K562 (cell line): Measurements from ENCODE around the gene PRTFDC1. TPM values are rescaled to one million over a fixed set of nuclear protein-coding genes. Genes with fewer than 3 reads are reported as not detected.
A peak's percentile ranks its signal among the peaks of the same experiment; 100 is the strongest.

Source experiments
- CBX3 ChIP-seq, 2 experiments: IDR thresholded peaks; 1 replicate in 1 of 2; 2 replicates in 1 of 2; pipeline ENCODE4 v1.6.1; 2012; ENCODE audit warnings: inconsistent platforms in 2 of 2, low read length in 2 of 2, borderline replicate concordance in 1 of 2, control low read depth in 1 of 2
- ETV6 ChIP-seq, 3 experiments: fragments of 150-350 bp in 1 of 3; sonication (generic) in 1 of 3; formaldehyde crosslinking in 1 of 3; IDR thresholded peaks; 2 replicates each; pipeline versions ENCODE4 v1.6.1 to v1.8.0; 2014 to 2022; ENCODE audit warnings: borderline replicate concordance in 2 of 3, low read depth in 2 of 3, antibody characterized with exemption in 1 of 3, low read length in 1 of 3, mild to moderate bottlenecking in 1 of 3, missing genetic modification reagents in 1 of 3
- NFRKB ChIP-seq: fragments of 450-650 bp; IDR thresholded peaks from 2 replicates; pipeline ENCODE4 v1.6.1; 2016; ENCODE audit warnings: low read depth
- NFXL1 ChIP-seq: fragments of 450-650 bp; formaldehyde crosslinking; IDR thresholded peaks from 2 replicates; pipeline ENCODE4 v1.4.0; 2021; ENCODE audit warnings: mild to moderate bottlenecking
- NR2C2 ChIP-seq, 2 experiments: fragments of 200-800 bp in 1 of 2; sonication (Bioruptor generic) in 1 of 2; sonication (generic) in 1 of 2; formaldehyde crosslinking in 1 of 2; IDR thresholded peaks; 2 replicates each; pipeline versions ENCODE4 v1.6.1 to v1.8.0; 2016 to 2022; ENCODE audit warnings: mild to moderate bottlenecking in 1 of 2, missing compliant biosample characterization in 1 of 2, missing genetic modification characterization in 1 of 2, missing genetic modification reagents in 1 of 2
- SMARCA4 ChIP-seq: fragments of 450-650 bp; IDR thresholded peaks from 2 replicates; pipeline ENCODE4 v1.6.1; 2016
- YY1 ChIP-seq, 3 experiments: IDR thresholded peaks; 2 replicates each; pipeline ENCODE4 v1.6.1; 2011; ENCODE audit warnings: low read length in 2 of 3, mild to moderate bottlenecking in 2 of 3, moderate library complexity in 2 of 3, borderline replicate concordance in 1 of 3, control low read depth in 1 of 3, low read depth in 1 of 3; ENCODE audit not compliant: insufficient read depth in 3 of 3, insufficient replicate concordance in 2 of 3, control insufficient read depth in 1 of 3, insufficient read length in 1 of 3; ENCODE audit errors: extremely low read depth in 1 of 3
- ZNF507 ChIP-seq: conservative IDR thresholded peaks from 2 replicates; pipeline ENCODE4 v1.6.1; 2017; ENCODE audit warnings: missing genetic modification characterization, missing compliant biosample characterization
- ZNF717 ChIP-seq: fragments of 250-450 bp; sonication (Bioruptor Pico); IDR thresholded peaks from 2 replicates; pipeline ENCODE4 v1.5.0; 2021
- polyA plus RNA-seq, 8 experiments: library from polyadenylated mRNA; depleted of rRNA in 4 of 8; stranded (reverse) in 5 of 8; unstranded in 3 of 8; fragments of >200 nt; fragmentation: Nextera tagmentation in 2 of 8; fragmentation: Illumina TruSeq in 1 of 8; extraction: Ambion mirVana in 2 of 8; extraction: Trizol in 1 of 8; gene quantifications; 2 replicates each; pipeline versions ENCODE4 v1.2.1 to v1.2.3, GENCODE V29; 2011 to 2014; ENCODE audit warnings: inconsistent platforms in 1 of 8, missing spikeins in 1 of 8
- total RNA-seq, 7 experiments: library from RNA; depleted of rRNA in 6 of 7; stranded (reverse); fragments of >200 nt in 6 of 7; fragmentation: Illumina TruSeq in 2 of 7; extraction: Trizol in 2 of 7; gene quantifications; 2 replicates each; pipeline versions ENCODE4 v1.2.1 to v1.2.3, GENCODE V29; 2011 to 2021; ENCODE audit warnings: low replicate concordance in 1 of 7
- TF ChIP-seq, protein P1 (sequence below): fragments of 450-650 bp; IDR thresholded peaks from 2 replicates; pipeline ENCODE4 v1.6.1; 2016; ENCODE audit warnings: mild to moderate bottlenecking, moderate library complexity
- TF ChIP-seq, protein P2 (sequence below): fragments of 200-800 bp; sonication (Bioruptor generic); IDR thresholded peaks from 2 replicates; pipeline ENCODE4 v1.6.1; 2017; ENCODE audit warnings: missing genetic modification characterization, missing compliant biosample characterization

The PRTFDC1 gene
- total and polyA plus RNA-seq, 9 of the 15 experiments (the other 6 are each of a cell fraction or from before 2014, with no cell fraction given), result 7.0 to 27.6 (median 10.0) TPM

DNA sequence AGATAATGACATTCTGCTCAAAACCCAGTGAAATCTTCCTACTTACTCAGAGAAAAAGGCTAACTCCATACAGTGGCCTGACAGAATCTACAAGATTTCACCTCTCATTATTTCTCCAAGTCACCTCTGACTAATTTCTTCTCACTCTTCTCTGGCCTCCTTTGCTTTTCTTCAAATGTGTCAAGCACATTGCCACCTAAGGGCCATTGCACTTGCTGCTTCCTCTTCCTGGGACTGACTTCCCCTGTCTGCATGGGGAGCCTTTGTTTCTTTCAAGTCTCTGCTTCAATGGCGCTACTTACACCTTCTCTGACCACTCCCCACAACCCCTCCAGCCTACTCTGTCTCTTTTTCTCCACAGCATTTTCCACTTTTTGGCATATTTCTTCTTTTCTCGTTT, 36.0 kb downstream of the PRTFDC1 start (continued):
- TF ChIP-seq, protein P1, sequence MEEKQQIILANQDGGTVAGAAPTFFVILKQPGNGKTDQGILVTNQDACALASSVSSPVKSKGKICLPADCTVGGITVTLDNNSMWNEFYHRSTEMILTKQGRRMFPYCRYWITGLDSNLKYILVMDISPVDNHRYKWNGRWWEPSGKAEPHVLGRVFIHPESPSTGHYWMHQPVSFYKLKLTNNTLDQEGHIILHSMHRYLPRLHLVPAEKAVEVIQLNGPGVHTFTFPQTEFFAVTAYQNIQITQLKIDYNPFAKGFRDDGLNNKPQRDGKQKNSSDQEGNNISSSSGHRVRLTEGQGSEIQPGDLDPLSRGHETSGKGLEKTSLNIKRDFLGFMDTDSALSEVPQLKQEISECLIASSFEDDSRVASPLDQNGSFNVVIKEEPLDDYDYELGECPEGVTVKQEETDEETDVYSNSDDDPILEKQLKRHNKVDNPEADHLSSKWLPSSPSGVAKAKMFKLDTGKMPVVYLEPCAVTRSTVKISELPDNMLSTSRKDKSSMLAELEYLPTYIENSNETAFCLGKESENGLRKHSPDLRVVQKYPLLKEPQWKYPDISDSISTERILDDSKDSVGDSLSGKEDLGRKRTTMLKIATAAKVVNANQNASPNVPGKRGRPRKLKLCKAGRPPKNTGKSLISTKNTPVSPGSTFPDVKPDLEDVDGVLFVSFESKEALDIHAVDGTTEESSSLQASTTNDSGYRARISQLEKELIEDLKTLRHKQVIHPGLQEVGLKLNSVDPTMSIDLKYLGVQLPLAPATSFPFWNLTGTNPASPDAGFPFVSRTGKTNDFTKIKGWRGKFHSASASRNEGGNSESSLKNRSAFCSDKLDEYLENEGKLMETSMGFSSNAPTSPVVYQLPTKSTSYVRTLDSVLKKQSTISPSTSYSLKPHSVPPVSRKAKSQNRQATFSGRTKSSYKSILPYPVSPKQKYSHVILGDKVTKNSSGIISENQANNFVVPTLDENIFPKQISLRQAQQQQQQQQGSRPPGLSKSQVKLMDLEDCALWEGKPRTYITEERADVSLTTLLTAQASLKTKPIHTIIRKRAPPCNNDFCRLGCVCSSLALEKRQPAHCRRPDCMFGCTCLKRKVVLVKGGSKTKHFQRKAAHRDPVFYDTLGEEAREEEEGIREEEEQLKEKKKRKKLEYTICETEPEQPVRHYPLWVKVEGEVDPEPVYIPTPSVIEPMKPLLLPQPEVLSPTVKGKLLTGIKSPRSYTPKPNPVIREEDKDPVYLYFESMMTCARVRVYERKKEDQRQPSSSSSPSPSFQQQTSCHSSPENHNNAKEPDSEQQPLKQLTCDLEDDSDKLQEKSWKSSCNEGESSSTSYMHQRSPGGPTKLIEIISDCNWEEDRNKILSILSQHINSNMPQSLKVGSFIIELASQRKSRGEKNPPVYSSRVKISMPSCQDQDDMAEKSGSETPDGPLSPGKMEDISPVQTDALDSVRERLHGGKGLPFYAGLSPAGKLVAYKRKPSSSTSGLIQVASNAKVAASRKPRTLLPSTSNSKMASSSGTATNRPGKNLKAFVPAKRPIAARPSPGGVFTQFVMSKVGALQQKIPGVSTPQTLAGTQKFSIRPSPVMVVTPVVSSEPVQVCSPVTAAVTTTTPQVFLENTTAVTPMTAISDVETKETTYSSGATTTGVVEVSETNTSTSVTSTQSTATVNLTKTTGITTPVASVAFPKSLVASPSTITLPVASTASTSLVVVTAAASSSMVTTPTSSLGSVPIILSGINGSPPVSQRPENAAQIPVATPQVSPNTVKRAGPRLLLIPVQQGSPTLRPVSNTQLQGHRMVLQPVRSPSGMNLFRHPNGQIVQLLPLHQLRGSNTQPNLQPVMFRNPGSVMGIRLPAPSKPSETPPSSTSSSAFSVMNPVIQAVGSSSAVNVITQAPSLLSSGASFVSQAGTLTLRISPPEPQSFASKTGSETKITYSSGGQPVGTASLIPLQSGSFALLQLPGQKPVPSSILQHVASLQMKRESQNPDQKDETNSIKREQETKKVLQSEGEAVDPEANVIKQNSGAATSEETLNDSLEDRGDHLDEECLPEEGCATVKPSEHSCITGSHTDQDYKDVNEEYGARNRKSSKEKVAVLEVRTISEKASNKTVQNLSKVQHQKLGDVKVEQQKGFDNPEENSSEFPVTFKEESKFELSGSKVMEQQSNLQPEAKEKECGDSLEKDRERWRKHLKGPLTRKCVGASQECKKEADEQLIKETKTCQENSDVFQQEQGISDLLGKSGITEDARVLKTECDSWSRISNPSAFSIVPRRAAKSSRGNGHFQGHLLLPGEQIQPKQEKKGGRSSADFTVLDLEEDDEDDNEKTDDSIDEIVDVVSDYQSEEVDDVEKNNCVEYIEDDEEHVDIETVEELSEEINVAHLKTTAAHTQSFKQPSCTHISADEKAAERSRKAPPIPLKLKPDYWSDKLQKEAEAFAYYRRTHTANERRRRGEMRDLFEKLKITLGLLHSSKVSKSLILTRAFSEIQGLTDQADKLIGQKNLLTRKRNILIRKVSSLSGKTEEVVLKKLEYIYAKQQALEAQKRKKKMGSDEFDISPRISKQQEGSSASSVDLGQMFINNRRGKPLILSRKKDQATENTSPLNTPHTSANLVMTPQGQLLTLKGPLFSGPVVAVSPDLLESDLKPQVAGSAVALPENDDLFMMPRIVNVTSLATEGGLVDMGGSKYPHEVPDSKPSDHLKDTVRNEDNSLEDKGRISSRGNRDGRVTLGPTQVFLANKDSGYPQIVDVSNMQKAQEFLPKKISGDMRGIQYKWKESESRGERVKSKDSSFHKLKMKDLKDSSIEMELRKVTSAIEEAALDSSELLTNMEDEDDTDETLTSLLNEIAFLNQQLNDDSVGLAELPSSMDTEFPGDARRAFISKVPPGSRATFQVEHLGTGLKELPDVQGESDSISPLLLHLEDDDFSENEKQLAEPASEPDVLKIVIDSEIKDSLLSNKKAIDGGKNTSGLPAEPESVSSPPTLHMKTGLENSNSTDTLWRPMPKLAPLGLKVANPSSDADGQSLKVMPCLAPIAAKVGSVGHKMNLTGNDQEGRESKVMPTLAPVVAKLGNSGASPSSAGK, result peak; percentile 93
- no peak for TF ChIP-seq NFXL1
- TF ChIP-seq ETV6 (IDR thresholded peaks at IDR 0.05; ENCODE audit: borderline replicate concordance in 1 of 2, low read depth in 2 of 2, low read length in 1 of 2), result 0 out of 4 replicates have a peak, but pooled peaks of 1 of the 2 experiments have one; percentile 28
- no peak for TF ChIP-seq ETV6 (CRISPR knock-in tag; IDR thresholded peaks at IDR 0.05; ENCODE audit: borderline replicate concordance)
- TF ChIP-seq SMARCA4, result 0 out of 2 replicates have a peak, but pooled peaks have one; percentile 9
- TF ChIP-seq, protein P2, sequence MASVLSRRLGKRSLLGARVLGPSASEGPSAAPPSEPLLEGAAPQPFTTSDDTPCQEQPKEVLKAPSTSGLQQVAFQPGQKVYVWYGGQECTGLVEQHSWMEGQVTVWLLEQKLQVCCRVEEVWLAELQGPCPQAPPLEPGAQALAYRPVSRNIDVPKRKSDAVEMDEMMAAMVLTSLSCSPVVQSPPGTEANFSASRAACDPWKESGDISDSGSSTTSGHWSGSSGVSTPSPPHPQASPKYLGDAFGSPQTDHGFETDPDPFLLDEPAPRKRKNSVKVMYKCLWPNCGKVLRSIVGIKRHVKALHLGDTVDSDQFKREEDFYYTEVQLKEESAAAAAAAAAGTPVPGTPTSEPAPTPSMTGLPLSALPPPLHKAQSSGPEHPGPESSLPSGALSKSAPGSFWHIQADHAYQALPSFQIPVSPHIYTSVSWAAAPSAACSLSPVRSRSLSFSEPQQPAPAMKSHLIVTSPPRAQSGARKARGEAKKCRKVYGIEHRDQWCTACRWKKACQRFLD, result peak; percentile 68; the same call in 1 of the 2 replicates
- peak; percentile 53 for TF ChIP-seq NFRKB
- peak in 1 of 2 experiments; percentile 54; a peak in 1 of 3 replicates for TF ChIP-seq CBX3 (IDR thresholded peaks at IDR 0.05; ENCODE audit: borderline replicate concordance in 1 of 2, low read length in 2 of 2)
- TF ChIP-seq YY1 (IDR thresholded peaks at IDR 0.05; ENCODE audit: borderline replicate concordance in 1 of 3, control insufficient read depth in 1 of 3, extremely low read depth in 1 of 3, insufficient read depth in 3 of 3, insufficient read length in 1 of 3, insufficient replicate concordance in 2 of 3, low read depth in 1 of 3, low read length in 2 of 3), result peak in 1 of 3 experiments; percentile 49
- no peak for TF ChIP-seq ZNF717 (CRISPR knock-in tag)
- TF ChIP-seq ZNF507, result no peak
- TF ChIP-seq NR2C2 (CRISPR knock-in tag; IDR thresholded peaks at IDR 0.05), result no peak
- TF ChIP-seq NR2C2 (tag; IDR thresholded peaks at IDR 0.05), result 0 out of 2 replicates have a peak, but pooled peaks have one; percentile 28
